IPS DF 19.7 (cell line): ENCODE data around the gene SDHA.
"Not testable (repeated sequence)": the region's sequence is repeated elsewhere in the genome, so short reads cannot be mapped to it uniquely, and the experiment has no call there.

Experiments
- DNase-seq: peaks from one replicate; pipeline ENCODE4 v3.0.0-alpha.2; 2013; ENCODE audit warnings: low read depth, low spot score

SDHA gene

DNA sequence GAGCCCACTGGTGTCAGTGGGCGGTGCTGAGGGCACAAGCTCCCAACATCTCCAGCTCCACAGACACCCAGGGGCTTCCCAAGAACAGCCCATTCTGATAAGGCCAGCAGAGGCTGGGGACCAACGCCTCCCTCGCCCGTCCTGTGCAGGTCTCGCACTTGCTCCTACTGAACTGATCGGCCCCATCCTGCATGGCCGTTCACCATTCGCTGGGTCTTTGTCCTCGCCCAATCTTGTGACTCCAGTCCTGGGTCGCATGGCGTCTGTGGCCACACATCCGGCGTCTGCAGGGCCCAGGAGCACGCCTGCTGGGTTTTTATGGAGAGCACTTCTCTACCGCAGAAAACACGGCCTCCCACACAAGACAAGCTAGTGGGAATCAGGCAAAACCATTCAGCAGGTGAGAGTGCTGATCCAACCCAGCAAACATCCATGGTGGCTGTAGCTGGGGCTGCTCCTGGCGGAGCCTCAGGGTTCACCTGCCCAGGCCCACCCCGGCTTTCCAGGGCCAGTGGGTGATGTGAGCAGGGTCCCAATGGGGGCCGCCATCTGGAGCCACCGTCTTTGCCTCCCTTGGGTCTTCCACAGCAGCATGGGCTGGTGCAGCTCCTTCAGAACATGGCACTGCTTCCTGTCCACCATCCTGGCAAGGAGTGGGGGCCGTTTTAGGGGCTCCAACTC lies 19.5 kb upstream of the SDHA start:
- DNase-seq: no peak

DNA sequence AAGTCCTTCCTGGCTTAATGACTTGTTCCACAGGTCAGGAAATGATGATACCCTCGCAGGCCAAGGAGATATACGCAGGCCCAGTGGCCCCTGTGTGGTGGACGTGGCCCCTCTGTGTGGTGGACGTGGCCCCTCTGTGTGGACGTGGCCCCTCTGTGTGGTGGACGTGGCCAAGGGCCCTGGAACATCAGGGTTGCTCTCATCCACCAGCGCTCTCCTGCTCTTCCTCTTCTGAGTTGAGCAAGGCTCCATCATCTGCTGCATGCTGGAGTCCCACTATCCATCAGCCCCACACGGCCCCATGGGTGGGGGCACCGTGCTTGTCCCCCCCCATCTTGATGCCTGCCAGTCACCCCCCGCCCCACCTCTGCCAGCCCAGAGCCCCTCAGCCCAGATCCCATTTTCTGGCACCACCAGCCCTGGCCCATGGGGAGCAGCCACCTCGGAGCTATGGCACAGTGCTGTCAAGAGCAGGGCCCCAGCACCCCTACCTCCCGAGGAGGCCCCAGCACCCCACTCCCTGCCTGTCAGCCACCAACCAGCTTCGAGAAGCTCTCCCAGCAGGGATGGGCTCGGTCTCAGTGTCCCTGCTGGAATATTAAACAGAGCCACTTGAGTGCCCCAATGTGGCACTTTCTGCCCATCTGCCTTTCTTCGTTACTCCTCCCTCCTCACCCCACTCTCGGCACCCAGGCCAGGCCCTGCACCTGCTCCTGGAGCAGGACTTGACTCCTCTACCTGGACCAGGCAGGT lies 18.7 kb upstream of the SDHA start:
- no peak for DNase-seq

DNA sequence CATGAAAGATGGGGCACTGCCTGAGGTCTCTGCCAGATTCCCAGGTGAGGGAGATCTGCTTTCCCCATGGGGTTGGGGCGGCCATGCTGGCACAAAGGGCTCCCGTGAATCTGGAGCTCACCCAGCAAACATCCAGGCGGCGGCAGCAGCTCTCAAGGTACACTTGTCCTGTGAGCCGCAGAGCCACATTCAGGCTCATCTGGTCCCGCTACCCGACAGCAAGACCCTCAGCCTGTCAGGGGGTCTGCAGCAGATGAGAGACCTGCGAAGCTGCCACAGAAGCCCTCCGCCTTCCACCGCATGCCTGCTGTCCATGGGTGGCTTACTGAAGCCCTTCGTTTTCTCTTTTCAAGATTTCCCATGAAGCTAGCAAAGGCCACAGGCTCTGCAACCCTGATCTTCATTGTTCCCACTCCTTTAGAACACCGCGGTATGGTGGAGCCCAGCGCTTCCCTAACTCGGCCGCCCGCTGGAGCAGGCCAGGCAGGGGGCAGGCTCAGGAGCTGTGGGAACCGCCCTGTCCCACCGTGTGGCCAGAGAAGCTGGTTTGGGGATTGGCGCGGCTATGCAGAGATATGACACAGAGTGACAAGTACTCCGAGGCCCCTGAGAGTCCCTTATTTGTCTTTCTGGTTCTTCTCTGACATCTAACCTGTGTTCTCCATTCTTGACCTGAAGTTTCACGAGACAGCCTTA lies 18.0 kb upstream of the SDHA start:
- no peak for DNase-seq

DNA sequence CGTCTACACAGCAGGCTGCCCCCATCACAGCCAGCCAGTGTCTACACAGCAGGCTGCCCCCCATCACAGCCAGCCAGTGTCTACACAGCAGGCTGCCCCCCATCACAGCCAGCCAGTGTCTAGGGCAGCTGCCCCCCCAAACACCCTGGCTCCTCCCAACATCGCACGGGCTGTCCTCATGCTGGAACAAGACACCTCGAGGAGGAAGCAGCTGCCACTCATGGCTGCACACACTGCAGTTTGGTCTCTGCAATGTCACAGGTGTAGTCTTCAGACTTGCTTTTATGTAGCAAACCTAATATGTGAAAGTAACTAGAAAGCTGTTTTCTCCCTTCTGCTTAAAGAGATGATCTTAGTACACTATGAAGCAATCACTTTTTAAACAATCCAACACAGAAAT lies 17.1 kb upstream of the SDHA start:
- DNase-seq: no peak

DNA sequence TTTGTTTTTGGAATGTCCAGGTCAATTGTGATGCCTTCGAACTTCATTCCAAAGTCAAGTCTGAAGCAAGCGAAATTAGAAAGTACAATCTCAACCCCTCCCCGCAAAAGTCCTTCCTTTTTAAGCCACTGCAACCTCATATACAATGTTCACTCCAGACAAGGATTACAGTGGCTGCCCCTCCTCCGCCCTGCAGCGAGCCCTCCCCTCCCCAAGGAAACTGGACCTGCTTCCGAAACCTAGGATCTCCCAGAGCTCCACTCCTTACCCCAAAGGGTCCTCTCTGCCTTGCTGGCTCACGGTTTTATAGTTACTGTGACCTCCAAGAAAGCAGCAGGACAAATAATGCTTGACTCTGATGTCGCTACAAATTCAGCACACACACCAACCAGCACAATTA lies 16.4 kb upstream of the SDHA start:
- DNase-seq: no peak

DNA sequence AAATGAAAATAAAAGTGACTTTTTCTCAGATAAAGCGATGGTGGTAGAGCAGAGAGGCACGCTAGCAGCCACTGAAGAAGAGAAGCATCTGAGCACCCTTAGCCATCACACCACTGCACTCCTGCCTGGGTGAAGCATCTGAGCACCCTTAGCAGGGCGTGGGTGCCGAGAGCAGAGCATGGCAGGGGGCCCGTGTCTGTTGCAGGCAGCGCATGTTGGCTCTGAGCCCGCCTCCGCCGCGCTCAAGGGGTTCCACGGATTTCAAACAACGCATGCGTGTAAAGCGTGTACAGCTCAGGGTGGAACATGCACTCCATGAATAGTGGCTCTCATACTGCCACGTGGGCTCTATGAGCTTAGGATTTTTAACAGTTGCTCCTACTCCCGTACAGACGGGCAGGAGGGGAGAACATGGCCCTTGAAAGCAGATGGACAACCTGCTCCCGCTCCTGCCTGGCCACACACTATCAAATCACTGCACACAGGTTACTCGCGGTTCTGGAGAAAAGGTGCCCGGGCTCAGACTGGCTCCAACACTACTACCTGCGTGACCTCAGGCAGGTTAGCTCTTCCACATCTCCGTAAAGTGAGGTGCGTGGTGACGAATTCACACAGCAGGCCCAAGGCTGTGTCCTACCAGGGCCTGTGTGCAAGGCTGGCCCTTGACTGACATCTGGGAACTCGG lies 14.7 kb upstream of the SDHA start:
- no peak for DNase-seq

DNA sequence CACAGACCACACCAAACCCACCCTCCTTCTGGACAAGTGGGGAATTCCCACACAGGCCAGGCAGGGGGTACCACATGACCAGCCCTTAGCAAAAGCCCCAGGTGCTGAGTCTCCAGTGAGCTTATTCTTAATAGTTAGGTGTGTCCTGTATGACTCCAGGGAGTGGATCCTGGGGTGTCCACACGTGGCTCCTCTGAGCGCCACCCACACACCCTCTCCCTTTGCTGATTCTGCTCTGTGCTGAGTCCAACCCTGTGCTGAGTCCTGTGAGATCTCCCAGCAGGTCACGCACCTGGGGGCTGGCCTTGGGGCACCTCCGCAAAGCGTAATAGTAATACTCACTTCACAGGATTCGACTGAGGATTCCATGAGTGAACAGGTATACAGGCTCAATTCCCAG lies 14.1 kb upstream of the SDHA start:
- no peak for DNase-seq

DNA sequence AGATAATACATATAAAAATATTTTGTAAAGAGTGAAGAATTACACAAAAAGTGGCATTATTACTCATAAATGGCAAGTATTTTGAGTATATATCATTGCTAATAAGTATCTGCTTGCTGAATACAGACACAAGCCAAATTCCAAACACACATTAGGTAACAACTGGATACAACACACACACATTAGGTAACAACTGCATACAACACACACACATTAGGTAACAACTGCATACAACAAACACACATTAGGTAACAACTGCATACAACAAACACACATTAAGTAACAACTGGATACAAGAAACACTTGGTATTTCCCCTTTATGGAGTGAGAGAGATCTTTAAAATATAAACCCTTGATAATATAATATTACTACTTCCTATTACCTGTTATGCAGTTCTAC lies 13.7 kb upstream of the SDHA start:
- DNase-seq: no peak

DNA sequence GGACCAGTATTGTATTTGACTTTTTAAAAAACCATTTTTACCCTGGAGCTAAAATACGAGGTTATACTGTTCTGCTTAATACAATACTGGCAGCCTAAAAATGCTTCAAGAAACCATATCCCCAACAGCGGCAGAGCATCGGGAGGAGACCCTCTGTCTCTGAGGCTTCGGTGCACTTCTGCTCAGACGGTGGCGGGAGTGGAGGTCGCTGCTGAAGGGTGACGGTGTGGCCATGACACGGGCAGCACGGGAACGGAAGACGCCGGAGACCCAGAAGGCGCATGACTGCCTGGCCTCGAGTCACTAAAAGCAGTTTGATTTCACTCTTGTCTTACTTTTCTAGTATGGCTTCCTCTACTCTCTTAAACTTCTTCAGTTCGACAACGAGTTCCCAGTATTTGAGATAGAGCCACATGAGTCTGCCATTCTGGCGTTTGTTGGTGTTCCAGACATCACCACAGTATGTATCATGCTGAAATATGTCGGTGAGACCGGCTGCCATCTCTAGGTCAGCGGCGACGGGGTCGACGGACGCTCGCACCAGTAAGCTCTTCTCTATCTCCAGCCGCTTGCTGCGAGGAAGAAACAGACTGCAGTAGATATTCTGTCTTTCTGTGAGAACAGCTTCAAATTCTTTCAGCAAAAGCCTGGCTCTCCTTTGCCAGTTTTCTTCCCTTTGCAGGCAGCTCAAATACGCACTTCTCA lies 13.0 kb upstream of the SDHA start:
- no peak for DNase-seq

DNA sequence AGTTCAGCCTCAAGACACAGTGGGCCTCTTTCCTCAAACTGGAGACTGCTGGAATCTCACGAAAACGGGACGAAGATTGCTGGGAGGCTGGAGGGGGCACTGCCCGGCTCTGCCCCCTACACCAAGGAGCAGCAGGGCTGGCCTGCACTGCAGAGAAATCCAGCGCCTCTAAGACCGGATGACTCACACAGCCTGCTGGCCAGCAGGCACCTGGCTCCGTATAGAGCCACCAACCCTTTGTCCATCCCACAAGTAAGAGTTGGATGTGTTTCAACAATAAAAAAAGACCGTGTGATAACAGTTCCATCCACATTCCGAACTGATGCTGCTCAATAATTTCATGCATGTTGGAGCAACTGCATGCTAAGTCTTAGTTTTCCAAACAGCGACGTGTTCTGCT lies 11.7 kb upstream of the SDHA start:
- DNase-seq: no peak

DNA sequence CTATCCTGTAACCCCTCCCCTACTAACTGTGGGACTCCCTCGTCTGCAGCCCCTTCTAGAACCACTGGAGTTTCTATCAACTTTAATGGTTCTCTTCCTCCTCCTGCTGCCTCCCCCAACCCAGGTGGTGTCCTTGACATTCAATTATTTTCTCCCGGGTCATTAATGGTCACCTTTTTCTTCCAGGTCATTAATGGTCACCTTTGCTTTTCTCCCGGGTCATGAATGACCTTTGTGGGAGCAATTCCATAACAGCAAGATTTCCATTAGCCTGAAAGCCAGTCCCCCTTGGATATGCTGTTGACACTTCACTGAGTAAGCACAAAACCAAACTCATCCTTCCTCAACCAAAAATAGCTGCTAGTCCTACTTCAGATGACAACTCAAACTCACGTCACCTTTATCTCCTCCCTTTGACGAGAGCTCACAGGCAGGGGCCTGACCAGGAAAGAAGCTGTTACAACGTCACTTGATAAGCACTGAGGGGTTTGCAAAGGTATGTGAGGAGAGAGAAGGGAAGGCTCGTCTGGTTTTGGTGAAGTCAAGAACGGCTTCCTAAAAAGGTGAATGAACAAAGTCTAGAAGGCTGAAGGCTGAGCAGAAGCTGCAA lies 11.1 kb upstream of the SDHA start:
- DNase-seq: no peak

DNA sequence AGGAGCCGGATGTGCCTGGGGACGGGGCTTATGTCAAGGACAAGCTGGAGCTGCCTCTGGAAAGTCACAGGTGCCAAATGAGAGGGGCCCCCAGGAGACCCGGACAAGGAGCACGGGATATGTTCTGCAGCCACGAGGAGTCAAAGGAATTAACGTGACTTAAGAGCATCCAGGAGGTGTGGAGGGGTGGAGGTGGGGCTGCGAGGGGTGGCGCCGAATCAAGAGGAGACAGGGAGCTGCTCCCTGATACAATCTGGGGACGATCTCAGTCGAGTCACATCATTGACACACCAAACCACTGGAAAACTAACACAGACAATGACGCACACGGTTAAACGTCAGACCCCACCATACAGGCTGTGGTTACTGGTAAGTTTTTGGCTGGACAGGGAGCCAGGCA lies 10.5 kb upstream of the SDHA start:
- DNase-seq: no peak

DNA sequence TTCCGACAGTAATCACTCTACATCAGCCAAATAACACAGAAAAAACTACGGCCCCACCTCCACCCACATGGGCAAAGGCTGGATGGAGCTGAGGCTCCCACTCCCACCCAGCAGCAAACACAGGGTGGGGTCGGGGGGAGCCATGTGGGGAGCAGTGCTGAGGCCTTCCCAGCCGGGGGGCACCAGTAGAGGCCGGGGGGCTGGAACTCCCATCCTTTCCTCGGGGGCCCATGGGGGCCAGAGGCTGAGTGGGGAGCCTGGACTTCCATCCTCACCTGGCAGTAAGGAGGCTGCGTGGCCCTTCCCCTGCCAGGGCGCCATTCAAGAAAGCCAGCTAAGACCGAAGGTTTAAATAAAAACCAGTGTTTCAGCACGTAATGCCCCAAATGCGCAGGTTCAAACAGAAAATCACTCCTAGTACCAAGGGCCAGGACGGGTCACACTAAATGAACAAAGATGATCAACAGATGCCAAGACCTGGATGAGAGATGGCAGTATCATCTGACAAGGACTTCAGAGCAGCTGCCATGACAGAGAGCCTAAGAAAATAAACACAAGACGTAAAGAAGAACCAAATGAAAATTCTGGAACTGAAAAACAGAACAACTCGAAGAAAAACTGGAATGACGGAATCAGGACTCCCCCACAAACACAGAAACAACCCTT lies 9.5 kb upstream of the SDHA start:
- DNase-seq: no peak

DNA sequence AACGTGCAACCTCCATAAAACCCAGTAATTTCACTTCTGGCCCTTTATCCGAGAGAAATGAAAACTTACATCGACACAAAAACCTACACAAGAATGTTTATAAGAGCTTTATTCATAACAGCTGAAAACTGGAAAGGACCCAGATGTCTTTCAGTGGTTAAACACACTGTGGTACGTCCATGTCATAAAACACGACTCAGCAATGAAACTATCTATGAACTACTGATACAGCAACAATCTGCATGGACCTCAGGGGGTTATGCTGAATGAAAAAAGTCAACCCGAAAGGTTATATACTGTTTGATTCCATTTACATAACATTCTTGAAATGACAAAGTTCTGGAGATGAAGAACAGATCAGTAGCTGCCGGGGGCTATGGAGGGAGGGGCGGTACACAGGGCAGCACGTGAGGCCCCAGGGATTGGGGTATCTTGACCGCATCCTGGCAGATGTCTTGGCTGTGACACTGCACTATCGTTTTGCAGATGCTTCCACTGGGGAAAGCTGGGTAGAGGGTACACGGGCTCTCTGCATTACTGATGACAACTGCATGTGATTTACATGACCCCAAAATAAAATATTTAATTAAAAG lies 4.2 kb upstream of the SDHA start:
- no peak for DNase-seq

DNA sequence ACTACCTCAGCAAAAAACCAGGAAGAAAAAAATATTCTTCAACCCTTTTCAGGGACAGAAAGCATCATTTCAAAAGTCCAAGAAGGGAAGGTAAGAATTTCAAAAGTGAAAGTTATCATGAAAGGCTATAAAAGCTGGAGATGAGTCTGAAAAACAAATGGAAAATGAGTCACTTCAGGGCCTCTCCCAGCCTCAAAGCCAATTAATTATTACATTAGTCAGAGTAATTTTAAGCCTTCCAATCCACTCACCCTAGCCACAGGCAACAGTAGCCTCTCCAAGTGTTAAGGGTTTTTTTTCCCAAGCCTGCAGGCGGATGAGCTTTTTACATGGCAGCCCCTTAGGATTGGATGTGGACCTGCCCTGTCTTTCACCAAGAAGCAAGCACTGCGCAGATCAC lies 2.9 kb upstream of the SDHA start:
- DNase-seq: not testable (repeated sequence)

DNA sequence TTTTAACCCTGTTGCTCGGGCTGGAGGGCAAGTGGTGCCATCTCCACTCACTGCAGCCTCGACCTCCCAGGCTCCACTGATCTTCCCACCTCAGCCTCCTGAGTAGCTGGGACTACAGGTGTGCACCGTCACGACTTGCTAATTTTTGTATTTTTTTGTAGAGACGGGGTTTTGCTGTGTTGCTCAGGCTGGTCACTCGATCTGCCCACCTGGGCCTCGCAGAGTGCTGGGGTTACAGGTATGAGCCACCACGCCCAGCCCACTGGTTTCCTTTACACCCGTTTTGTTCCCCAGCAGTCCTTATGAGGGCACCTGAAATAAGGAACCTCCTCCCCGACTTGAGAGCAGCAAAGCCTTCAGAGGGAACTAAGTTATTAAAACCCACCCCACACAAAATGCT lies 2.0 kb upstream of the SDHA start:
- not testable (repeated sequence) for DNase-seq

DNA sequence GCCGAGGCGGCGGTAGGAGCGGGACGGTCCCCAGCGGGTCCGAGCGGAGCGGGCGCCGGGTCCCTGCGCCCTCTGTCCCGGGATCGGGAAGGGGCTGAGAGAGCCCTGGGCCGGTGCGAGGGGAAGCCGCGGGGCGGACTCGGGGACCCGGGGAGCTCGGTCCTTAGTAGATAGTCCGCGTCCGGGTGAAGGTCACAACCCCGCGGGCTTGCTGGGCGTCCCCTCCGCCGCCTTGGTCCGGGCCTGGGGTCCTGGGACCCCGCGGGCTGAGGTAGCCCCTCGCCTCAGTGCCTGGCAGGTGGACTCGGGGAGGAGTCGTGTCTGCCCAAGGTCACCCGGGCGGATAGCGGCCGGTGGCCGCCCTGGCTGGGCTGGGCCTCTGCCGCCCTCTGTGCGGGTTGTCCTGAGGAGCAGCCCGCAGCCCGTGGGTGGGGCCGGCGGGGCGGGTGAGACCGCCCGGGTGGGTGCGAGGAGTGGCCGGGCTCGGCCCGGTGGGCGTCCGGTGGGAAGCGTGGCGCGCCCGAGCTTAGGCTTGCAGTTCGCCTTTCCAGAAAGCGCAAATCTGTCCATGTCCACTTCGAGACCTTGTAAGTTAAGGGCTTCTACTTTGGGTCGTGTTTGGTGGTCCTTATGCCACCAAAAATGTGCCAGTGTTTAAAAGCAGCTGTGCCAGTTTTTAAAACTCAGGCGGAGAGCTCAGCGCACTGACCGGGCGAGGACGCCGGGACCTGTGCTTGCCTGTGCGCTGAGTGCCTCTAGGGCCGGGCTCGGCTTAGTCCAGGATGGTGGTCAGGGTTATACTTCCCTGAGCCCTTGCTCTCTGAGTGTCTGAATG lies 554 bp downstream of the SDHA start:
- DNase-seq: no peak

DNA sequence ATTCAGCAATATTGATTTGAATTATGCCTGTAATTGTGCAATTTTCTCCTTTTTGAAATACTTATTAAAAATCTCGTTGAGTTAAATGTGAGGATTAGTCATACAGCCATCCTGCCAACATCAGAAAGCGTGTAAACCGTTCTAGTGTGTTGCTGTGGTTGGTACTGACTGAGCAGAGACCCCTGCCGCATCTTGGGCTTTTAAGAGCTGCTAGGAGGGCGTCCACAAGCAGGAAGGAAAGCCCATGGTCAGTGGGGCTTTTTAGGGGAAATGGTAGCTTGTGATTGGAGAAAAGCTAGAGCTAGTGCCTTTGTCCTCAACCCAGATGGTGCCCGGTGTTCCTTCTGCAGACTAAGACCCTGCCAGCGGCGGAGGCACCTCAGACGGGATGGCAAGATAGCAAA lies 1.3 kb downstream of the SDHA start:
- no peak for DNase-seq

DNA sequence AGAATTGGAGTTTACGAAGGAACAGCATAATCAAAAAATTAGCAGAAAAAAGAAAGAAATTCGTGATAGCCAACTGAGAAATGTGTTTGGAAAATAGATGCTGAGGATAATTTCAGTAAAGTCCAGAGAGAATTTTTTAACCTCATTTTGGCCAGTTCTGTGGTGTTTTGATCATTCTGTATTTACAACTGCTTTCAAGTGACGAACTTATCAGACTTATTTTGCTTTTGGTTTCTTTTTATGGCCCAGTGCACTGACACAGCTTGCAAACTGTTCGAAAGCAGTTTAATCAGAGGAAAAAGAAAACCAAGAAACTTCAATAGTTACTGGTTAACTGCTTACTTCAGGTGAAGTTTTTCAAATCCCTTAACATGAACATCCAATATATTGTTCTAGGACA lies 1.9 kb downstream of the SDHA start:
- no peak for DNase-seq
